ENCODE results near the gene TRIM73.
"Not testable (repeated sequence)": the region's sequence is repeated elsewhere in the genome, so short reads cannot be mapped to it uniquely, and the experiment has no call there.

The TRIM73 gene

GRCh38 chr7:75415829-75416373 is 20.5 kb downstream of the TRIM73 start:
- DNase-seq (ENCODE audit: low spot score): not testable (repeated sequence)

DNA sequence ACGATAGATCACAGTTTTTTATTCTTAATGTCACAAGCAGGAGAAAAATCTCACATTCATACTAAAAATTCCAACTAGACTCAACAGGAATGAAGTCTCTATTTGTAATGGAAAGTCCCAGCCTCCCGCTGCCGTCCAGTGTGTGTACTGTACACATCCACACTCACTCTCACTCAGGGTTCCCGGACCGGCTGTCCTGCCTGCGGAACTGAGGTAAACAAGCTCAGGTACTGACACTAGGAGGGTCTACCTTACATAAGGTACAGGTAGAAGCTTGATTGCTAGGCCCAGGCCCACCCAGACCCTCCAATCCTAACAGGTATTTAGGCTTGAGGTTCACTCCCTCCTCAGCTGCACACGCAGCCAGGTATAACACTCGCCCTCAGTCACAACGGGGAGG is 21.4 kb downstream of the TRIM73 start:
- not testable (repeated sequence) for DNase-seq (ENCODE audit: low spot score)

DNA sequence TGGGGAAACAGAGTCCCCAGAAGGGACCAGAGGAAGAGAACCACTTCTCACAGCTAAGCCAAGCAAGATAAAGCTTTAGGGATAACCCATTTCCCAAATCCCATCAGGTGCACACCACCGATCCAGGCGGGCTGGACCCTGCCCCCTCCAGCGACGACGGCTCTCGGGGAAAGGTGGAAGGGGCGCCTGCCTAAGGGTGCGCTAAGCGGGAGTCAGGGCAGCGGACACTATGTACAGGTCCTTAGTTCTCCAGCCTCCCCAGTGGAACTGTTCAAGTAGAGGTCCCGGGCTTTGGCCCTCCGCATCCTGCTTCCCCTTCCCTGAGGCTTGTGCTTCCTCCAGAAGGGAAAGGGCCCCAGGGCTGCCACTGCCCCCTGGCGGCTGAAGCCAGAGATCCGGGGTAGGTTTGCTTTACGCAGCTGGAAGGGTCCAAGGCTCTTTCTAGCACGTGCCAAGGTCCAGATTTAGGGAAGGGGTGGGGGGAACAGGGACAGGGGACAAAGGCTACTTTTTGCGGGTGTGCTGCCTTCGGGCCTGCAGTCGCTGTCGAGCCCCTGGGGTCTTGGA is 22.9 kb downstream of the TRIM73 start:
- not testable (repeated sequence) for DNase-seq (ENCODE audit: low spot score)

DNA sequence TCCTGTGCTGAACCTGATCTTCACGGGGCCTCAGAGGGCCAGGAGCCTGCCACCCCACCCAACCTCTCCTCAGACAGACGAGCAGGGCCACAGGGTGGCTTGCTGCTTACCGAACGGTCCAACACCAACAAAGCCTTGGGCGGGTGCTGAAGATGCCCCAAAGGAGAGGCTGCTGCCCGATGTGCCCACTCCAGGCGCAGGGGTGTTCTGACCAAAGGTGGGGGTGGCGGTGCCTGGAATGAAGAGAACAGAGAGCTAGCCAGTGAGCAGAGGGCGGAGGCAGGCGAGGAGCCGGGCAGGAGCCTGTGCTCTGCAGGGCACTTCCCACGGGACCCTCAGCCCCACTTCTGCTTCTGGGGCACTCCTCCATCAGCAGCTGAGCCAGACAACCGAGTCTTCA is 23.8 kb downstream of the TRIM73 start:
- not testable (repeated sequence) for DNase-seq (ENCODE audit: low spot score)

DNA sequence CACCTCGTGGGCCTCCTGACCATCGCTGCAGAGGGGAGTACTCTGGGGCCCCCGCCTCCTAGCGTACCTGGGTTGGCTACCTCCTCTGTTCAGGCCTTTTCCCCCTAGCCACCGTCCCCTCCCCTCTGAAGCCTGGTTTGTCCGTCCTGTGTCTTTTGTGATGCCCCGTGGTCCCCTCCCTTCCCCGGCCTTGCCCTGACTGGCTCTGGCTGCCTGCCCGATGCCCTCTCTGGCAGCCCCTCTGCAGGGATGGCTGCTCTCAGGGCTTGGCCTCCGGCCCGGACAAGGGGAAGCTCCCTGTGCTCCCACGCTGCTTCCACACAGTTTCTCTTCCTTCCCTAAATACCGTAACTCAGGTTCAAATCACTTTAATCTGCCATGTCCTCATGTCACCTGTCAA is 24.3 kb downstream of the TRIM73 start:
- not testable (repeated sequence) for DNase-seq (ENCODE audit: low spot score)

DNA sequence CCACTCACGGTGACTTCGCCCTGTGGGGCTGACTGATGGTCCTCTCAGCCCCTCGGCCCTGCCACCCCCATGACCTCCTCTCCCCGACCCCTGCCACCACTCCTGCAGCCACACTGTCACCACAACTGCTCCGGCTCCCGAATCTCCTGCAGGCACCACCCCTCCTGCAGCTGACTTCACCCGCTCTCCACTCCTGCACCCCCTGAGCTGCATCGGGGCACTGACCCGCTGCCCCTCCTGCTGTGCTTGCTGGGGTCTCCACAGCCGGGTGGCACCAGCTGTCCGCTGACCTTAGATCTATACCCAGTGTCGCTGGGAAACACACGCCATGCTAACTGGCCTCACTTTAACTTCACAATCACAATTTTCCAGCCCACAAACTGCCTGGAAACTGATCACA is 24.7 kb downstream of the TRIM73 start:
- not testable (repeated sequence) for DNase-seq (ENCODE audit: low spot score)

GRCh38 chr7:75421798-75422710 is 26.6 kb downstream of the TRIM73 start:
- DNase-seq (ENCODE audit: low spot score): not testable (repeated sequence)

DNA sequence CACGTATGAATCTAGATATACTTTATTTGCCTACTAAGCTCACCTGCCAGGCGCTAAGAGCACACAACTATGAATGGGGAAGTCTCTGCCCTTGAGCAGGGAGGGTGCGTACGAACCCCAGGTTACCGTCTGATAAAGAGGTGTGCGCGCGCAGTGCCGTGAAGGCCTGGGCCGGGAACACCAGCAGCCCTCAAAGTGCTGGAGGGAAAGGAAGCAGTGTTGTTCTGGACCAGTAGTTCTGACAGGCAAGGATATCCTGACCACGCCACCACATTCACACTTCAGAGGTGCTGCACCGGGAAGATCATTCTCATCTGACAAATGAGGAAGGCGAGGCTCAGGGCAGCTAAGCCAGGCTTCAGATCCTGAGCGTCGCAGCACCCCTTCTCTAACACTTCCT is 28.1 kb downstream of the TRIM73 start:
- not testable (repeated sequence) for DNase-seq (ENCODE audit: low spot score)

DNA sequence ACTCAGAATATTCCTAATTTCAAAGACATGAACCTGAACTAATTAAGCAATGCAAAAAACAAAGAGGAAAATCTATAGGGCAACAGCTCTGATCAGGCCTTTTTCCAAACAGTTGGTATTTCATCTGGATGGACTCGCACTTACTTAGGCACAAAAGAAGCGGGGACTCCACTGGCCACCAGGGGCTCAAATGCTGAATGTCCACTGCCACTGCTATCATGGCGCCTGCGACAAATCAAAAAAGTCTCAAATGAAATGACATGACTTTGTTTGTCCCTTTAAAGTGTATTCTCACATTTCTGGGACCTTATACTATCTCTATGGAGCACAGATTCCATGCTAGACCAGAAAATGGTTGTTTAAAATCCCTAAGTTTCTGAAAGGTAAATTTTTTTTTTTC is 43.6 kb downstream of the TRIM73 start:
- DNase-seq (ENCODE audit: low spot score): not testable (repeated sequence)

GRCh38 chr7:75442101-75442464 is 46.7 kb downstream of the TRIM73 start:
- DNase-seq (ENCODE audit: low spot score): not testable (repeated sequence)

DNA sequence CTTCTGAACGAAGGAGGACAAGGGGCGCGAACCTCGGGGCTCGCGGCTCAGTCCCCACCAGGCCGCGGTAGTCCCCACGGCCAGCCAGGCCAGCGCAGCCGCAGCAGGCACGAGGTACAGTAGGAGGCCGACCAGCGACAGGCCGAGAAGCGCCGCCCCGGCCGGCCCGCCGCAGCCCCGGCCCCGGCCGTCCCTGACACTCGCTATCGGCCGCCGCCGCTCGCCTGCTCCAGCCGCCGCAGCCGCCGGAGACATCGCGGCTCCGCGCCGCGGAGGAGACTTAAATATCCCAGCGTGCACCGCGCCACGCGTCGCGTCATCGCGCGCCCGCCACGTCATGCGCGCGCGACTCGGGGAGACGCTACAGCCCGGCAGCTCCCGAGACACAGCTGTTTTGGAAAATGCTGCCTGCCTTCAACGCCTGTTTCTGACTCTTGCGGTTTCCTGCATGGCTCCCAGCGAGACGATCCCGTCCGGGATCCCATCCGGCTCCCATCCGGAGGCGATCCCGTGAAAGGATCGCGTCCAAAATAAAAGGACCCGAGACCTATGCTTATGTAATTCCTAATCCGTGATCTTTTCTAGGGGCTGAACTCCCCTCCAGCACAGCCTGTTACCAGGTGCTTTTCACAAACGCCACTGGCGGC is 47.2 kb downstream of the TRIM73 start:
- peak; percentile 18 for DNase-seq (ENCODE audit: low spot score)

GRCh38 chr7:75449946-75450345 is 54.5 kb downstream of the TRIM73 start:
- DNase-seq (ENCODE audit: low spot score): not testable (repeated sequence)

GRCh38 chr7:75452494-75452955 is 57.1 kb downstream of the TRIM73 start:
- DNase-seq (ENCODE audit: low spot score): not testable (repeated sequence)

Data from CD4-positive, alpha-beta T cell treated with Interleukin-2 at 100 ng/mL for 4 hours (primary cell).